HCT116 (cell line): ENCODE data around the gene HOXB8. TPM values are rescaled to one million over a fixed set of nuclear protein-coding genes. Genes with fewer than 3 reads are reported as not detected.

Source experiments
- ATAC-seq: fragments of 200-7000 bp; cut with Tn5 transposase; 2 replicates; pipeline ENCODE4 v1.9.1; 2020; ENCODE audit warnings: mild to moderate bottlenecking, moderate library complexity
- BruUV-seq: library from RNA; stranded (reverse); fragments of 400-500 nt; replicated peaks from 2 replicates; lab custom pipeline; 2021; lab: Mats Ljungman, UMichigan
- CTCF ChIA-PET: fragments of 300-600 bp; sonication (Branson Sonifier 250); formaldehyde crosslinking; loops from one replicate; lab custom pipeline; 2021; ENCODE audit warnings: antibody characterized with exemption; lab: Charles Lee
- POLR2A ChIA-PET: fragments of 300-600, 350-600 bp; sonication (Branson Sonifier 250); formaldehyde crosslinking; loops from one replicate; lab custom pipeline; 2021; ENCODE audit warnings: antibody characterized with exemption; lab: Charles Lee
- RAD21 ChIA-PET, 2 experiments: fragments of 300-600 bp; sonication (Branson Sonifier 250); formaldehyde crosslinking; loops; one replicate each; lab custom pipeline; 2023; ENCODE audit warnings: low total read pairs in 2 of 2; ENCODE audit not compliant: uncharacterized antibody in 2 of 2, unreplicated experiment in 2 of 2, low non-redundant PET in 1 of 2; lab: Charles Lee
- DNase-seq: peaks from one replicate; pipeline ENCODE4 v3.0.0-alpha.2; 2010; ENCODE audit warnings: low read depth, low spot score
- H2AFZ ChIP-seq: fragments of 200-600 bp; shearing (Covaris generic), sonication (generic); 2 replicates; pipeline ENCODE4 v1.6.1; 2017; ENCODE audit warnings: low read depth, mixed run types, mixed read lengths, antibody characterized with exemption, low read length; ENCODE audit not compliant: poor library complexity, severe bottlenecking
- H3K27ac ChIP-seq: 2 replicates; pipeline ENCODE4 v1.5.1; 2012; ENCODE audit warnings: low read depth, low read length
- H3K27me3 ChIP-seq: fragments of 200-600 bp; sonication (generic); 2 replicates; pipeline ENCODE4 v1.6.1; 2016; ENCODE audit warnings: mixed run types, low read length, mixed read lengths; ENCODE audit not compliant: insufficient read depth
- H3K36me3 ChIP-seq, 2 experiments: fragments of 200-500 bp in 1 of 2; fragments of 200-600 bp in 1 of 2; sonication (Bioruptor generic) in 1 of 2; sonication (generic) in 1 of 2; 2 replicates each; pipeline versions ENCODE4 v1.5.1 to v1.6.1; 2014 to 2016; ENCODE audit warnings: low read length in 2 of 2, inconsistent platforms in 1 of 2, mixed read lengths in 1 of 2, mixed run types in 1 of 2; ENCODE audit not compliant: insufficient read depth in 2 of 2, control insufficient read depth in 1 of 2
- H3K4me1 ChIP-seq, 2 experiments: fragments of 200-600 bp in 1 of 2; sonication (generic) in 1 of 2; 2 replicates each; pipeline versions ENCODE4 v1.5.1 to v1.6.1; 2012 to 2017; ENCODE audit warnings: low read length in 2 of 2, inconsistent platforms in 1 of 2, mild to moderate bottlenecking in 1 of 2, mixed read lengths in 1 of 2, mixed run types in 1 of 2, moderate library complexity in 1 of 2; ENCODE audit not compliant: insufficient read depth in 2 of 2, control insufficient read depth in 1 of 2
- H3K4me2 ChIP-seq: fragments of 200-600 bp; sonication (generic); 2 replicates; pipeline ENCODE4 v1.6.1; 2017; ENCODE audit warnings: mixed run types, low read length, mixed read lengths
- H3K4me3 ChIP-seq, 2 experiments: fragments of 200-600 bp in 1 of 2; sonication (generic) in 1 of 2; replicated peaks in 1 of 2; 2 replicates each; pipeline ENCODE4 v1.5.1; 2011 to 2016; ENCODE audit warnings: low read length in 2 of 2, control low read depth in 1 of 2, low read depth in 1 of 2, mild to moderate bottlenecking in 1 of 2, mixed read lengths in 1 of 2, mixed run types in 1 of 2
- H3K79me2 ChIP-seq: fragments of 200-600 bp; sonication (generic); 2 replicates; pipeline ENCODE4 v1.6.1; 2017; ENCODE audit warnings: mild to moderate bottlenecking, mixed run types, low read length, moderate library complexity, mixed read lengths; ENCODE audit not compliant: insufficient read depth
- H3K9ac ChIP-seq: fragments of 200-600 bp; sonication (generic); 2 replicates; pipeline ENCODE4 v1.6.1; 2016; ENCODE audit warnings: low read length, mixed read lengths
- H3K9me2 ChIP-seq: fragments of 200-600 bp; sonication (generic), shearing (Covaris generic); 2 replicates; pipeline ENCODE4 v1.6.1; 2017; ENCODE audit warnings: mixed run types, mild to moderate bottlenecking, moderate library complexity; ENCODE audit not compliant: insufficient read depth
- H3K9me3 ChIP-seq, 2 experiments: fragments of 200-500 bp in 1 of 2; fragments of 200-600 bp in 1 of 2; sonication (Bioruptor generic) in 1 of 2; sonication (generic) in 1 of 2; 2 replicates each; pipeline ENCODE4 v1.6.1; 2014 to 2017; ENCODE audit warnings: low read length in 2 of 2, mixed read lengths in 2 of 2, inconsistent platforms in 1 of 2, low read depth in 1 of 2, mild to moderate bottlenecking in 1 of 2, mixed run types in 1 of 2, moderate library complexity in 1 of 2; ENCODE audit not compliant: control insufficient read depth in 1 of 2, insufficient read depth in 1 of 2
- H4K20me1 ChIP-seq: fragments of 200-600 bp; sonication (generic), shearing (Covaris generic); 2 replicates; pipeline ENCODE4 v1.6.1; 2017; ENCODE audit warnings: mixed run types, mild to moderate bottlenecking, moderate library complexity; ENCODE audit not compliant: insufficient read depth
- CBX3 ChIP-seq: IDR thresholded peaks from 2 replicates; pipeline ENCODE4 v1.6.1; 2012; ENCODE audit warnings: low read depth
- CEBPB ChIP-seq: IDR thresholded peaks from 2 replicates; pipeline ENCODE4 v1.6.1; 2012; ENCODE audit warnings: low read depth
- CTCF ChIP-seq, 3 experiments: fragments of 200-600 bp in 1 of 3; sonication (generic) in 1 of 3; IDR thresholded peaks in 2 of 3; conservative IDR thresholded peaks in 1 of 3; 2 replicates each; pipeline ENCODE4 v1.5.1; 2012 to 2017; ENCODE audit warnings: low read depth in 2 of 3, low read length in 2 of 3, antibody characterized with exemption in 1 of 3, borderline replicate concordance in 1 of 3, control low read depth in 1 of 3, mild to moderate bottlenecking in 1 of 3, mixed read lengths in 1 of 3, mixed run types in 1 of 3, moderate library complexity in 1 of 3; ENCODE audit not compliant: insufficient read depth in 1 of 3
- EGR1 ChIP-seq: IDR thresholded peaks from 2 replicates; pipeline ENCODE4 v1.6.1; 2012; ENCODE audit warnings: low read depth
- ELF1 ChIP-seq: IDR thresholded peaks from 2 replicates; pipeline ENCODE4 v1.6.1; 2012; ENCODE audit warnings: low read depth, borderline replicate concordance
- EZH2 ChIP-seq: fragments of 200-600 bp; sonication (generic); IDR thresholded peaks from 2 replicates; pipeline ENCODE4 v1.6.1; 2017; ENCODE audit warnings: antibody characterized with exemption, mixed run types
- FOSL1 ChIP-seq: IDR thresholded peaks from 2 replicates; pipeline ENCODE4 v1.6.1; 2012; ENCODE audit warnings: low read depth
- JUND ChIP-seq: IDR thresholded peaks from 2 replicates; pipeline ENCODE4 v1.6.1; 2012
- MAX ChIP-seq: IDR thresholded peaks from 2 replicates; pipeline ENCODE4 v1.6.1; 2012
- POLR2A ChIP-seq: IDR thresholded peaks from 2 replicates; pipeline ENCODE4 v1.7.0; 2011; ENCODE audit warnings: borderline replicate concordance; ENCODE audit not compliant: insufficient read depth, insufficient read length; ENCODE audit errors: extremely low read depth
- RAD21 ChIP-seq: IDR thresholded peaks from 2 replicates; pipeline ENCODE4 v1.6.1; 2012; ENCODE audit warnings: low read depth, mild to moderate bottlenecking
- SP1 ChIP-seq: IDR thresholded peaks from 2 replicates; pipeline ENCODE4 v1.6.1; 2012; ENCODE audit warnings: low read depth
- SRF ChIP-seq: IDR thresholded peaks from 2 replicates; pipeline ENCODE4 v1.6.1; 2012; ENCODE audit warnings: low read depth
- TCF7L2 ChIP-seq: IDR thresholded peaks from 2 replicates; pipeline ENCODE4 v1.7.0; 2011; ENCODE audit warnings: borderline replicate concordance, inconsistent platforms; ENCODE audit not compliant: insufficient read depth, insufficient read length; ENCODE audit errors: extremely low read depth
- ZFX ChIP-seq: fragments of 450-650 bp; IDR thresholded peaks from 2 replicates; pipeline ENCODE4 v1.6.1; 2017
- ZNF274 ChIP-seq: fragments of 200-500 bp; sonication (Bioruptor generic); IDR thresholded peaks from 2 replicates; pipeline ENCODE4 v1.6.1; 2014; ENCODE audit warnings: mild to moderate bottlenecking, low read depth, low read length, inconsistent platforms
- intact Hi-C: fragments of 100-400 bp; cut with micrococcal nuclease; formaldehyde crosslinking; loops from 2 replicates; pipeline ENCODE4 v1.10.0; 2022
- total RNA-seq: library from RNA; stranded (reverse); gene quantifications from one replicate; pipeline ENCODE4 v1.2.1, GENCODE V29; 2021; ENCODE audit not compliant: unreplicated experiment
- TF ChIP-seq, protein P1 (sequence below): IDR thresholded peaks from 2 replicates; pipeline ENCODE4 v1.6.1; 2012; ENCODE audit warnings: low read depth
- TF ChIP-seq, protein P2 (sequence below): IDR thresholded peaks from 2 replicates; pipeline ENCODE4 v1.6.1; 2012
- TF ChIP-seq, protein P3 (sequence below): IDR thresholded peaks from 2 replicates; pipeline ENCODE4 v1.6.1; 2011; ENCODE audit warnings: mild to moderate bottlenecking, low read length, moderate library complexity; ENCODE audit not compliant: insufficient replicate concordance; ENCODE audit errors: extremely low read depth

Gene HOXB8
- total RNA-seq, 1 experiment from 2014 or later = 44.7 TPM

GRCh38 chr17:48621410-48622392, 6.6 kb upstream of the HOXB8 start:
- no peaks in the 10 kb centered on the region for H3K9me2 ChIP-seq
- peaks cover 5 to 38% of the 10 kb centered on the region in 2 experiments for H3K4me1 ChIP-seq
- H3K9me3 ChIP-seq = no peaks in the 10 kb centered on the region
- no peak overlapping the region for H3K9ac ChIP-seq
- POLR2A ChIA-PET = interaction anchor here (0.8 kb wide), 1 partner anchor 358 kb away, joined by 4 read pairs; no protein-coding TSS in a partner anchor
- no peak overlapping the region for H3K27ac ChIP-seq
- no peak for TF ChIP-seq POLR2A
- TF ChIP-seq RAD21 = no peak
- TF ChIP-seq, protein P1, sequence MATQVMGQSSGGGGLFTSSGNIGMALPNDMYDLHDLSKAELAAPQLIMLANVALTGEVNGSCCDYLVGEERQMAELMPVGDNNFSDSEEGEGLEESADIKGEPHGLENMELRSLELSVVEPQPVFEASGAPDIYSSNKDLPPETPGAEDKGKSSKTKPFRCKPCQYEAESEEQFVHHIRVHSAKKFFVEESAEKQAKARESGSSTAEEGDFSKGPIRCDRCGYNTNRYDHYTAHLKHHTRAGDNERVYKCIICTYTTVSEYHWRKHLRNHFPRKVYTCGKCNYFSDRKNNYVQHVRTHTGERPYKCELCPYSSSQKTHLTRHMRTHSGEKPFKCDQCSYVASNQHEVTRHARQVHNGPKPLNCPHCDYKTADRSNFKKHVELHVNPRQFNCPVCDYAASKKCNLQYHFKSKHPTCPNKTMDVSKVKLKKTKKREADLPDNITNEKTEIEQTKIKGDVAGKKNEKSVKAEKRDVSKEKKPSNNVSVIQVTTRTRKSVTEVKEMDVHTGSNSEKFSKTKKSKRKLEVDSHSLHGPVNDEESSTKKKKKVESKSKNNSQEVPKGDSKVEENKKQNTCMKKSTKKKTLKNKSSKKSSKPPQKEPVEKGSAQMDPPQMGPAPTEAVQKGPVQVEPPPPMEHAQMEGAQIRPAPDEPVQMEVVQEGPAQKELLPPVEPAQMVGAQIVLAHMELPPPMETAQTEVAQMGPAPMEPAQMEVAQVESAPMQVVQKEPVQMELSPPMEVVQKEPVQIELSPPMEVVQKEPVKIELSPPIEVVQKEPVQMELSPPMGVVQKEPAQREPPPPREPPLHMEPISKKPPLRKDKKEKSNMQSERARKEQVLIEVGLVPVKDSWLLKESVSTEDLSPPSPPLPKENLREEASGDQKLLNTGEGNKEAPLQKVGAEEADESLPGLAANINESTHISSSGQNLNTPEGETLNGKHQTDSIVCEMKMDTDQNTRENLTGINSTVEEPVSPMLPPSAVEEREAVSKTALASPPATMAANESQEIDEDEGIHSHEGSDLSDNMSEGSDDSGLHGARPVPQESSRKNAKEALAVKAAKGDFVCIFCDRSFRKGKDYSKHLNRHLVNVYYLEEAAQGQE = no peak
- no peak for TF ChIP-seq TCF7L2
- TF ChIP-seq CEBPB = no peak
- TF ChIP-seq EZH2 = no peak
- no peak for TF ChIP-seq SRF
- no peak for TF ChIP-seq EGR1
- TF ChIP-seq SP1 = no peak
- TF ChIP-seq JUND = no peak
- TF ChIP-seq MAX = no peak
- no peak for TF ChIP-seq ZFX
- no peak for TF ChIP-seq ELF1
- no peak for TF ChIP-seq ZNF274
- TF ChIP-seq CTCF (IDR thresholded peaks at IDR 0.05 in 2 of 3, conservative IDR thresholded peaks at IDR 0.05 in 1 of 3; ENCODE audit: borderline replicate concordance in 1 of 3, insufficient read depth in 1 of 3, low read depth in 2 of 3, low read length in 2 of 3) = no peak
- no peak for TF ChIP-seq FOSL1
- TF ChIP-seq, protein P2, sequence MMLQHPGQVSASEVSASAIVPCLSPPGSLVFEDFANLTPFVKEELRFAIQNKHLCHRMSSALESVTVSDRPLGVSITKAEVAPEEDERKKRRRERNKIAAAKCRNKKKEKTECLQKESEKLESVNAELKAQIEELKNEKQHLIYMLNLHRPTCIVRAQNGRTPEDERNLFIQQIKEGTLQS = no peak
- TF ChIP-seq CBX3 = no peak
- TF ChIP-seq, protein P3, sequence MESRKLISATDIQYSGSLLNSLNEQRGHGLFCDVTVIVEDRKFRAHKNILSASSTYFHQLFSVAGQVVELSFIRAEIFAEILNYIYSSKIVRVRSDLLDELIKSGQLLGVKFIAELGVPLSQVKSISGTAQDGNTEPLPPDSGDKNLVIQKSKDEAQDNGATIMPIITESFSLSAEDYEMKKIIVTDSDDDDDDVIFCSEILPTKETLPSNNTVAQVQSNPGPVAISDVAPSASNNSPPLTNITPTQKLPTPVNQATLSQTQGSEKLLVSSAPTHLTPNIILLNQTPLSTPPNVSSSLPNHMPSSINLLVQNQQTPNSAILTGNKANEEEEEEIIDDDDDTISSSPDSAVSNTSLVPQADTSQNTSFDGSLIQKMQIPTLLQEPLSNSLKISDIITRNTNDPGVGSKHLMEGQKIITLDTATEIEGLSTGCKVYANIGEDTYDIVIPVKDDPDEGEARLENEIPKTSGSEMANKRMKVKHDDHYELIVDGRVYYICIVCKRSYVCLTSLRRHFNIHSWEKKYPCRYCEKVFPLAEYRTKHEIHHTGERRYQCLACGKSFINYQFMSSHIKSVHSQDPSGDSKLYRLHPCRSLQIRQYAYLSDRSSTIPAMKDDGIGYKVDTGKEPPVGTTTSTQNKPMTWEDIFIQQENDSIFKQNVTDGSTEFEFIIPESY = no peak
- ATAC-seq = no peak
- CTCF ChIA-PET = interaction anchor here (0.8 to 1.4 kb wide), 6 partner anchors 9 to 406 kb away, joined by 3 to 4 read pairs (median 3); no protein-coding TSS in a partner anchor
- intact Hi-C loops = no loop called here
- DNase-seq = no peak
- no peak overlapping the region for H3K4me2 ChIP-seq
- H3K36me3 ChIP-seq = no peaks in the 10 kb centered on the region; a peak in 1 of 4 replicates
- BruUV-seq = no TSS peak
- H2AFZ ChIP-seq = no peak overlapping the region
- no peak overlapping the region for H3K4me3 ChIP-seq
- no peaks in the 10 kb centered on the region for H3K27me3 ChIP-seq
- RAD21 ChIA-PET = interaction anchor here in 1 of 2 experiments (0.5 kb wide), 1 partner anchor 49 kb away, joined by 3 read pairs; no protein-coding TSS in a partner anchor
- H4K20me1 ChIP-seq = no peaks in the 10 kb centered on the region
- peaks cover 59% of the 10 kb centered on the region for H3K79me2 ChIP-seq
